C4-2B (cell line): Measurements from ENCODE around the gene PRG3.

ENCODE experiments used
- H3K27ac ChIP-seq: fragments of 450-650 bp; 2 replicates; pipeline ENCODE4 v1.5.1; 2017
- ZFX ChIP-seq: fragments of 450-650 bp; IDR thresholded peaks from 2 replicates; pipeline ENCODE4 v1.6.1; 2017
- TF ChIP-seq, protein P1 (sequence below): fragments of 450-650 bp; conservative IDR thresholded peaks from 2 replicates; pipeline ENCODE4 v1.5.1; 2017; ENCODE audit warnings: mild to moderate bottlenecking

The PRG3 gene

DNA sequence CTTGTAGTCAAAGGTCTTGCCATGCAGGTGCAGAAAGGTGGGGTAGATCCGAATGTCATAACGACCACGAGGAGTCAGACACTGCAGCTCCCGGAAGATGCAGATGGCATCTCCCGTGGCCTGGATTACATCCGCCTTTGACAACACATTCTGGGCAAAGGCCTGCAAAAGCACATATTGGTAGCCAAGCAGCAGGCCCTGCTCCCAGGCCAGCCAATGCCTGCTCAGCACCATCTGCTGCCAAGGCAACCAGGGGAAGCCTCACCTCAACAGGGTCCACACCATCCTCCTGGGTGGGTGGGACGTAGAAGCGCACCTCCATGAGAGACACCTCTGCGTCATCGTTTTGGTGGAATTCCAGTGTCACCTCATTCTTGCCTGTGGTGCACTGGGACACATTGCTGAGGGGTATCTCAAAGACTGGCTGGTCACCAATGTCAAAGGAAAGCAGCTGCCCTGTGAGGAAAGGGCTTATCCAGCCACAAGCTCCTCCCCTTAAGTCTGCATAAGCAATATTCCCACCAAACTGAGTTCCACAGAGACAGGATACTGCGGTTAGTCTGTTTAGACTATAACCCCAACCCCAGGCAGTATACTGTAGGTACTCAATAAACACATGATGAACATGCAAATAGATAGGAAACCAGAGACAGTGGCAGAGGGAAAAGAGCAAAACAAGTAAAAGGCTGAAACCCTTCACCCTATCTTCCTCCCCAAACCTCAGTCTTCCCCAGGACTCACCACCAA is 48.1 kb downstream of the PRG3 start:
- H3K27ac ChIP-seq, result no peak overlapping the region
- no peak for TF ChIP-seq ZFX
- TF ChIP-seq, protein P1, sequence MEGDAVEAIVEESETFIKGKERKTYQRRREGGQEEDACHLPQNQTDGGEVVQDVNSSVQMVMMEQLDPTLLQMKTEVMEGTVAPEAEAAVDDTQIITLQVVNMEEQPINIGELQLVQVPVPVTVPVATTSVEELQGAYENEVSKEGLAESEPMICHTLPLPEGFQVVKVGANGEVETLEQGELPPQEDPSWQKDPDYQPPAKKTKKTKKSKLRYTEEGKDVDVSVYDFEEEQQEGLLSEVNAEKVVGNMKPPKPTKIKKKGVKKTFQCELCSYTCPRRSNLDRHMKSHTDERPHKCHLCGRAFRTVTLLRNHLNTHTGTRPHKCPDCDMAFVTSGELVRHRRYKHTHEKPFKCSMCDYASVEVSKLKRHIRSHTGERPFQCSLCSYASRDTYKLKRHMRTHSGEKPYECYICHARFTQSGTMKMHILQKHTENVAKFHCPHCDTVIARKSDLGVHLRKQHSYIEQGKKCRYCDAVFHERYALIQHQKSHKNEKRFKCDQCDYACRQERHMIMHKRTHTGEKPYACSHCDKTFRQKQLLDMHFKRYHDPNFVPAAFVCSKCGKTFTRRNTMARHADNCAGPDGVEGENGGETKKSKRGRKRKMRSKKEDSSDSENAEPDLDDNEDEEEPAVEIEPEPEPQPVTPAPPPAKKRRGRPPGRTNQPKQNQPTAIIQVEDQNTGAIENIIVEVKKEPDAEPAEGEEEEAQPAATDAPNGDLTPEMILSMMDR, result no peak

DNA sequence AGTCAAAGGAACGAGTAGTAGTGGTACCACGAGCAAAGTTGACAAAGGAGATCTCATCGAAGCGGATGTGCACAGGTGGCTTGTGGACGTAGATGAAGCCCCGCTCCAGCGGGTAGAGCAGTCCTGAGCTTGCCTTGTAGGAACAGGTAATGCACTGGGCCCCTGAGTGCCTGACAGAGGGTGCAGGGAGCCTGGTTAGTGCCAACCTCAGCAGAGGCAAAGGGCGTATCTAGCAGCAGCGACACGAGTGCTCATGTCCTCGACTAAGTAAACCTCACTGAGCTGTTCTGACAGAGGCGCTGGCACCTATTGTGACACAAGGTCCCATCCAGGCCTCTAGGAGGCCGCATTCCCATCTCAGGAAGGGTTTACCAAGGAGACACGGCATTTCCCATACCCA is 49.2 kb downstream of the PRG3 start:
- no peak for TF ChIP-seq ZFX
- TF ChIP-seq, protein P1, result no peak
- no peak overlapping the region for H3K27ac ChIP-seq

DNA sequence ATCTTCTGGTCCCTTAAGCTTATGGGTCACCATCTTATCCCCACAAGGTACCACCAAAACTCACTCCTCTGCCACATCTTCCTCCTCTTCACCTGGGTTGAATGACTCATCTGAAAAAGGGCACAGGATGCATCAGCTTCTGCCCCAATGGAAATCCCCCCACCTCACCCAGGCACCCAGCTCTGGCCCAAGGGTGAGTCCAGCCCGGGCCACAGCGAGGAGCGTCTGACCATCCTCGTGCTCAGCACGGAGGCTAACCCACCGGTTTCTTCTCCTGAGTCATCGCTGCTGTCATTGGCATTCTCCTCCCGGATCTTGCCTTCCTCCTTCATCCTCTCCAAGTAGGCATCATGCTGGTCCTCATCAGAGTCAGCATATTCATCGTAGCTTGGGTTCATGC is 50.9 kb downstream of the PRG3 start:
- no peak overlapping the region for H3K27ac ChIP-seq
- TF ChIP-seq ZFX, result no peak
- TF ChIP-seq, protein P1, result no peak

DNA sequence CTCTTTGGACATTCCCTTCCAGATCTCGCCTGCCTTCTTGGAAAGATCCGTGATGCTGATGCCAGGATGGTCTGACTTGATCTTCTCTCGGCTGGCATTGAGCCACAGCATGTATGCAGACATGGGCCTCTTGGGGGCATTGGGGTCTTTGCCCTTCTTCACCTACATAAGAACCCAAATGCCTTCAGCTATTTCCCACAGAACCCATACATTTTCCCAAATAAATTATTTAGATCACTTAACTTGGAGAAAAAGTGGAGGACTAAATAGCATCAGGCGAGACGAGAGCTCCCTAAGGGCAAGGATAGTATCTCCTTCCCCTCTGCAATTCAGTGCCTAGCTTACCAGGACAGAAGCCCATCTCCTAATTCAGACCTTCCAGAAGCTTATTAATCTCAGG is 53.2 kb downstream of the PRG3 start:
- H3K27ac ChIP-seq, result no peak overlapping the region
- no peak for TF ChIP-seq ZFX
- TF ChIP-seq, protein P1, result no peak
